BLaER1 (cell line): ENCODE data around the gene MKKS.

Source experiments
- H3K27ac ChIP-seq: shearing (Covaris generic); formaldehyde crosslinking; 2 replicates; pipeline ENCODE4 v1.8.1; 2022
- H3K27me3 ChIP-seq: shearing (Covaris generic); formaldehyde crosslinking; 2 replicates; pipeline ENCODE4 v1.8.1; 2022
- H3K36me3 ChIP-seq: shearing (Covaris generic); formaldehyde crosslinking; 2 replicates; pipeline ENCODE4 v1.8.1; 2022
- H3K4me1 ChIP-seq: shearing (Covaris generic); formaldehyde crosslinking; 2 replicates; pipeline ENCODE4 v1.8.1; 2022
- H3K4me2 ChIP-seq: shearing (Covaris generic); formaldehyde crosslinking; 2 replicates; pipeline ENCODE4 v1.8.1; 2022
- H3K4me3 ChIP-seq: shearing (Covaris generic); formaldehyde crosslinking; 2 replicates; pipeline ENCODE4 v1.8.1; 2022
- H3K9ac ChIP-seq: shearing (Covaris generic); formaldehyde crosslinking; 2 replicates; pipeline ENCODE4 v1.8.1; 2022
- H3K9me3 ChIP-seq: shearing (Covaris generic); formaldehyde crosslinking; 2 replicates; pipeline ENCODE4 v1.8.1; 2022
- H4K20me1 ChIP-seq: shearing (Covaris generic); formaldehyde crosslinking; 2 replicates; pipeline ENCODE4 v1.8.1; 2022
- Cebpa-rat ChIP-seq: shearing (Covaris generic); IDR thresholded peaks from 2 replicates; pipeline ENCODE4 v1.8.1; 2022

MKKS gene

DNA sequence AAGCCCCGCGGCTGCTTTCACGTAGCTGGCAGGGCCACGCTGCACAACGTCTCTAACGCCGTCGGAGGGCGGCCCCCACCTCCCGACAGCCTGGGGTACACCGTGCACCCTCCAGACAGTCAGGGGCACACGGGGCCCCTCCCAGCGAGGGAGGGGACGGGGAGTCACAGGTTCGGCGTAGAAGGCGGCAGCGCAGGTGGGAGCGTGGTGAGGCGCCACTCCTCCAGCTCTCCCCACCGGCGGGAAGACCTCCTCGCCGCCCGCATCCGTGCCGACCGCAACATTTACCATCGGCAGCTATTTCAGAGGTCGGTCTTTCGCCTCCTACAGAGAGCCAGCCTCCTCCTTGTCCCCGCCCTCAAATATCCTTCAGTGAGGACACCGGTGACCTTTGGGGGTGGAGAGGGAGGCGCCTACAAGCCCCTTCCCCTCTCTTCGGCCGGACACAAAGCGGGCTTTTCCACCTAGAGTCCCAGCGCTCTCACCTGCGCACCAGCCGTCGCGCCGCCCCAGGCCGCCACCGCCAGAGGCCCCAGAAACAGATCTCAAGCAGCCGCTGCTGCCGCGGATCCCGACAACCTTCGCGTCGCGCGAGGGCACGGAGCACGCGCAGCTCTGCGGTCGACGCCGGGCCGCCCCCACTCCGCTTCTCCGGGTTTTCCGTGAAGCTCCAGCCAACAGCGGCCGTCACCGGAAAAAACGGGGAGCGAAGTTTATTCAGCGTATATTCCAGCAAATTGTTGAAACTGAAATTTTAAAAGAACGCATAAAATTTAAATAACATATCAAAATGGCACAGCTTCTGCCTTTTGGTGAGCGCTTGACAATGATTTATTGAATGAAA, at the start of gene MKKS:
TSS of gene MKKS (minus strand) at position 600 of the 844 bp plus-strand sequence. CDS start 20,708 bp downstream, outside the sequence.
- no peaks in the 10 kb centered on the region for H3K9me3 ChIP-seq
- H3K9ac ChIP-seq = peak within 1 kb of the TSS; percentile 87
- H3K27me3 ChIP-seq = no peaks in the 10 kb centered on the region
- peak within 1 kb of the TSS; percentile 87 for H3K4me3 ChIP-seq
- peak within 1 kb of the TSS; percentile 86 for H3K27ac ChIP-seq
- peak within 1 kb of the TSS; percentile 88 for H3K4me2 ChIP-seq
- H4K20me1 ChIP-seq = peaks cover 30% of the 10 kb centered on the region
- peaks cover 33% of the 10 kb centered on the region for H3K4me1 ChIP-seq
- H3K36me3 ChIP-seq = peaks cover 11% of the 10 kb centered on the region
- no peak for TF ChIP-seq Cebpa-rat

DNA sequence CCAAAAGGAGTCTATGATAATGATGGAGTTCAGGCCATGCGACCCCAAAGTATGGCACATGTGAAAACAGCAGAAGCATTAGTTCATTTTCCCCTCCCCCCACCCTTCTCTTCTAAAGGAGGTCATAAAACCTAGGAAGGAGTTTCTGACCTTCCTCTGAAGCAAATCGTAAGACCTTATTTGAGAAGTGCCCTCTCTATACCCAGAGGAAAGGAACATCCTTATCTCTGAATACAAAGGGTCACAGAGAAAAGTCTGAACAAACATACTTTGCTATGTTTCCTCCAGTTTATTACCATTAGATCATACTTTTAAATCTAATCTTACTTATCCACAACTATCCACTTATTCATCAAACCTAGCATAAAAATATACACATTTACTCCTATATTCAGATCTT, 49.7 kb upstream of the MKKS start:
- H3K27me3 ChIP-seq = no peaks in the 10 kb centered on the region
- no peaks in the 10 kb centered on the region for H3K9me3 ChIP-seq
- TF ChIP-seq Cebpa-rat = no peak
- H3K36me3 ChIP-seq = 0 out of 2 replicates have a peak, but pooled peaks cover 3% of the 10 kb centered on the region
- H3K4me3 ChIP-seq = no peak overlapping the region
- no peak overlapping the region for H3K4me2 ChIP-seq
- H3K9ac ChIP-seq = no peak overlapping the region
- no peaks in the 10 kb centered on the region for H4K20me1 ChIP-seq
- no peak overlapping the region for H3K27ac ChIP-seq
- peaks cover 10% of the 10 kb centered on the region for H3K4me1 ChIP-seq

- H4K20me1 ChIP-seq = no peaks in the 10 kb centered on the region
- TF ChIP-seq Cebpa-rat = no peak
- no peaks in the 10 kb centered on the region for H3K27me3 ChIP-seq
- H3K4me2 ChIP-seq = 0 out of 2 replicates have a peak overlapping the region, but pooled peaks have one; percentile 7
- no peak overlapping the region for H3K4me3 ChIP-seq
- no peak overlapping the region for H3K27ac ChIP-seq
- no peaks in the 10 kb centered on the region for H3K9me3 ChIP-seq
- peaks cover 14% of the 10 kb centered on the region for H3K4me1 ChIP-seq
- 0 out of 2 replicates have a peak, but pooled peaks cover 4% of the 10 kb centered on the region for H3K36me3 ChIP-seq
- no peak overlapping the region for H3K9ac ChIP-seq
Measured at GRCh38 chr20:10481676-10482075, 47.7 kb upstream of the MKKS start.

DNA sequence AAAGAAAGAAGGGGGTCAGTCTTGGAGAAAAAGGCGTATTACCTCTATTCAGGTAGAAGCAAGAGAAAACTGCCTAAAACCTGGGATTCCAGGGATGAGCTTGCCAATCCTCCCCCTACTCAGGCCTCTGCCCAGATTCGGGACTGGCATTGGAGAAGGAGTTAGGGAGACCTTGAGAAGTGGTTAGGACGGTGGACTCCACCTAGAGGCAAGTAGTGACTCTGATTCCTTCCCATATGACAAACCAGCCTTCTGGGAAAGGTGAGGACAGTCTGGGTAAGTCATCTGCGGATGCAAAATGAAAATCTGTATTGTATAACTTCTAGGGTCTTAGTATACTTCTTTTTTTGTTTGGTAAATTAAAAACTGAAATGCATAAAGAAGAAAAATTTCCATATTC, 44.9 kb upstream of the MKKS start:
- H3K9ac ChIP-seq = no peak overlapping the region
- H3K4me3 ChIP-seq = no peak overlapping the region
- no peak overlapping the region for H3K27ac ChIP-seq
- no peak for TF ChIP-seq Cebpa-rat
- H3K9me3 ChIP-seq = no peaks in the 10 kb centered on the region
- H3K4me1 ChIP-seq = peaks cover 41% of the 10 kb centered on the region
- H4K20me1 ChIP-seq = peaks cover 7% of the 10 kb centered on the region; the same call in 1 of the 2 replicates
- no peaks in the 10 kb centered on the region for H3K27me3 ChIP-seq
- H3K4me2 ChIP-seq = no peak overlapping the region
- 0 out of 2 replicates have a peak, but pooled peaks cover 4% of the 10 kb centered on the region for H3K36me3 ChIP-seq

- H3K9ac ChIP-seq = no peak overlapping the region
- 0 out of 2 replicates have a peak, but pooled peaks cover 4% of the 10 kb centered on the region for H3K36me3 ChIP-seq
- no peaks in the 10 kb centered on the region for H3K27me3 ChIP-seq
- no peaks in the 10 kb centered on the region for H3K9me3 ChIP-seq
- H3K27ac ChIP-seq = no peak overlapping the region
- no peak overlapping the region for H3K4me2 ChIP-seq
- TF ChIP-seq Cebpa-rat = no peak
- peaks cover 46% of the 10 kb centered on the region for H3K4me1 ChIP-seq
- peaks cover 7% of the 10 kb centered on the region; the same call in 1 of the 2 replicates for H4K20me1 ChIP-seq
- no peak overlapping the region for H3K4me3 ChIP-seq
Measured at GRCh38 chr20:10478205-10478604, 44.2 kb upstream of the MKKS start.

GRCh38 chr20:10476319-10476724, 42.3 kb upstream of the MKKS start:
- Histone ChIP-seq H3K9ac (no peak overlapping the region), H3K4me1 (peaks cover 36% of the 10 kb centered on the region), H3K4me2 (peak overlapping the region; percentile 34), H3K27me3 (no peaks in the 10 kb centered on the region), H4K20me1 (peaks cover 7% of the 10 kb centered on the region; the same call in 1 of the 2 replicates), H3K4me3 (no peak overlapping the region), H3K9me3 (no peaks in the 10 kb centered on the region), H3K36me3 (peaks cover 4% of the 10 kb centered on the region; the same call in 1 of the 2 replicates), H3K27ac (no peak overlapping the region)
- TF ChIP-seq Cebpa-rat = no peak

GRCh38 chr20:10475225-10475624, 41.2 kb upstream of the MKKS start:
- Histone ChIP-seq H3K36me3 (peaks cover 4% of the 10 kb centered on the region; the same call in 1 of the 2 replicates), H3K27me3 (no peaks in the 10 kb centered on the region), H4K20me1 (peaks cover 7% of the 10 kb centered on the region; the same call in 1 of the 2 replicates), H3K9me3 (no peaks in the 10 kb centered on the region), H3K27ac (peak overlapping the region; percentile 24; the same call in 1 of the 2 replicates), H3K9ac (no peak overlapping the region), H3K4me2 (peak overlapping the region; percentile 70), H3K4me1 (peaks cover 36% of the 10 kb centered on the region), H3K4me3 (no peak overlapping the region)
- no peak for TF ChIP-seq Cebpa-rat

GRCh38 chr20:10474606-10475184, 40.7 kb upstream of the MKKS start:
- Histone ChIP-seq H3K9ac (no peak overlapping the region), H3K4me1 (peaks cover 36% of the 10 kb centered on the region), H3K4me2 (peak overlapping the region; percentile 70), H4K20me1 (peaks cover 7% of the 10 kb centered on the region; the same call in 1 of the 2 replicates), H3K4me3 (no peak overlapping the region), H3K36me3 (peaks cover 4% of the 10 kb centered on the region; the same call in 1 of the 2 replicates), H3K9me3 (no peaks in the 10 kb centered on the region), H3K27me3 (no peaks in the 10 kb centered on the region), H3K27ac (peak overlapping the region; percentile 24; the same call in 1 of the 2 replicates)
- TF ChIP-seq Cebpa-rat = no peak

DNA sequence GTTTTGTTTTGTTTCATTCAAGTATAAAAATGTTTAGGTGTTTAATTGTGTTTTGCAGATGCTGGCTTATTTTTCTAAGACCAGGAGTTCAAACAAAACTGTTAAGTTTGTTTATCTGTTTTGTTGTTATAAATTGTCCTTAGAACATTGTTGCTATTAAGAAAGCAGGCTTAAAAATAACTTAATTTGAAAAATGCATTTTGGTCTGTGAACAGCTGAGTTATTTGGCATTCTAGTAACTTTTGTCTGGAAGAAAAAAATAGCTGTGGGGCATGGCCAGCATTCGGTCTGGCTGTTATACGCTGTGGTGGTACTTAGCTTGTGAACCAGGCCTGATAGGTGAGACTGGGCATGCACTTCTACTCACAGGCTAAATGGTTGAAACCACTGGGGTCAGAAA, 38.8 kb upstream of the MKKS start:
- Histone ChIP-seq H3K4me3 (no peak overlapping the region), H3K4me1 (peaks cover 36% of the 10 kb centered on the region), H3K27me3 (no peaks in the 10 kb centered on the region), H3K9me3 (no peaks in the 10 kb centered on the region), H3K4me2 (no peak overlapping the region), H4K20me1 (peaks cover 7% of the 10 kb centered on the region; the same call in 1 of the 2 replicates), H3K36me3 (peaks cover 3% of the 10 kb centered on the region; the same call in 1 of the 2 replicates), H3K27ac (no peak overlapping the region), H3K9ac (no peak overlapping the region)
- no peak for TF ChIP-seq Cebpa-rat
